ENCODE data around the gene DLGAP1. TPM values are rescaled to one million over a fixed set of nuclear protein-coding genes. Genes with fewer than 3 reads are reported as not detected.

DLGAP1 gene
- total and polyA plus RNA-seq, 2 of the 8 experiments (the other 6 are each of a cell fraction or from before 2014, with no cell fraction given) = 11.8 to 16.9 TPM

DNA sequence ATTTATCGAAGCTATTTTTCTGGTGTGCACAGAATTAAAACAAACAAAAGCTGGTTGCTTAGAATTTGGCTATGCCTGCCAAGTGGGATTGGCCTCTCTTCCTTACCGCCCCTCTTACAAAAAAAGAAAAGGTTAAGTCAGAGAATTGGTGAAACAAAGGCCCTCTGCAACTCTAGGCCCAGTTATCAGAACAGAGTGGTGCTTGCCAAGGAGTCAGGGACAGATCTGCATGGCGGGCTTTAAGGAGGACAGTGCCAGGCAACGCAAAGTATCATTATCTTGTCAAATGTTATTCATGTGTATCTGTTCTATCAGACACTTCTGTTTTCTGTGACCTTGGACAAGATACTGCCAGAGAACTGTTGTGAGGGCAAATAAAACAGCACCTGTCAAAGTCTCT, 926.9 kb downstream of the DLGAP1 start:
- Histone ChIP-seq H2BK120ac (replicated peaks; ENCODE audit: low read depth, low read length) (no peak overlapping the region), H4K5ac (ENCODE audit: insufficient read length, low read depth, low read length) (no peak overlapping the region), H2BK12ac (ENCODE audit: low read depth, low read length) (peak overlapping the region; percentile 5; the same call in 1 of the 2 replicates), H2BK20ac (ENCODE audit: low read length) (peak overlapping the region; percentile 10; the same call in 1 of the 2 replicates), H3K56ac (replicated peaks; ENCODE audit: insufficient read length, low read depth, low read length) (no peak overlapping the region), H4K8ac (ENCODE audit: extremely low read depth, insufficient read depth, low read length) (no peak overlapping the region), H3K27me3 (replicated peaks in 1 of 4; ENCODE audit: control insufficient read depth in 3 of 4, extremely low read depth in 1 of 4, insufficient read depth in 3 of 4, low read length in 3 of 4) (no peaks in the 10 kb centered on the region), H3K79me1 (ENCODE audit: low read depth, low read length) (no peaks in the 10 kb centered on the region), H2AK5ac (ENCODE audit: low read depth, low read length) (no peak overlapping the region), H3K79me2 (ENCODE audit: control insufficient read depth in 1 of 2, insufficient read depth in 2 of 2, low read length in 2 of 2) (no peaks in the 10 kb centered on the region), H3K36me3 (ENCODE audit: control insufficient read depth in 2 of 4, insufficient read depth in 4 of 4, low read length in 3 of 4) (no peaks in the 10 kb centered on the region; a peak in 1 of 8 replicates), H4K91ac (replicated peaks; ENCODE audit: insufficient read length, low read length) (no peak overlapping the region), H2BK5ac (ENCODE audit: low read depth, low read length) (no peak overlapping the region), H3K18ac (ENCODE audit: extremely low read depth, low read length) (no peak overlapping the region), H2BK15ac (ENCODE audit: low read length) (no peak overlapping the region), H2AFZ (ENCODE audit: low read length) (no peak overlapping the region), H3K4ac (replicated peaks; ENCODE audit: insufficient read length, low read depth, low read length) (no peak overlapping the region), H3K9me3 (ENCODE audit: insufficient read depth in 2 of 2, low read depth in 1 of 2, low read length in 1 of 2) (peaks cover 5 to 6% of the 10 kb centered on the region in 2 experiments; a peak in 2 of 4 replicates), H3K27ac (ENCODE audit: low read depth, low read length) (no peak overlapping the region), H3K9ac (replicated peaks in 1 of 4; ENCODE audit: extremely low read depth in 1 of 4, low read depth in 3 of 4, low read length in 3 of 4) (no peak overlapping the region), H3K4me1 (replicated peaks in 1 of 4; ENCODE audit: control insufficient read depth in 3 of 4, insufficient read depth in 4 of 4, low read length in 3 of 4) (peaks cover 7 to 24% (median 18%) of the 10 kb centered on the region in 4 experiments), H3K23me2 (ENCODE audit: low read depth, low read length) (no peaks in the 10 kb centered on the region; the same call in 1 of the 2 replicates), H3K4me2 (ENCODE audit: insufficient read depth in 1 of 2, low read depth in 2 of 2, low read length in 2 of 2) (no peak overlapping the region), H3K14ac (ENCODE audit: insufficient read length) (no peak overlapping the region), H4K20me1 (replicated peaks in 1 of 2; ENCODE audit: control insufficient read depth in 1 of 2, insufficient read depth in 2 of 2, low read length in 2 of 2) (no peaks in the 10 kb centered on the region), H3K4me3 (ENCODE audit: extremely low read depth in 1 of 4, insufficient read depth in 2 of 4, low read depth in 3 of 4, low read length in 4 of 4) (no peak overlapping the region), H3K23ac (ENCODE audit: insufficient read length) (no peak overlapping the region)
- DNase-seq (ENCODE audit: low read depth in 1 of 2, low spot score in 2 of 2) = no peak
- FAIRE-seq = no peak
- ChIA-PET CTCF (ENCODE audit: partially characterized antibody) (interaction anchor here (0.6 to 1.1 kb wide), 2 partner anchors 18 to 150 kb away, joined by 3 read pairs; no protein-coding TSS in a partner anchor), POLR2A (ENCODE audit: partially characterized antibody) (no interaction called here)
- WGBS, 2 experiments (ENCODE audit: extremely low coverage in 1 of 2, insufficient coverage in 1 of 2, insufficient read length in 1 of 2, insufficient replicate concordance in 2 of 2, low coverage in 1 of 2, low lambda C conversion rate in 2 of 2, missing lambda C conversion rate in 1 of 2) = 79% methylated on average over 4 of the region's 4 CpGs; no CpG with 5 or more reads in 1 of the 2 experiments
- TF ChIP-seq TBP (IDR thresholded peaks at IDR 0.05; ENCODE audit: low read depth, low read length) = no peak
- TF ChIP-seq TAF7 (optimal IDR thresholded peaks at IDR 0.05; ENCODE audit: borderline replicate concordance, low read depth, low read length) = no peak
- no peak for TF ChIP-seq SP2 (IDR thresholded peaks at IDR 0.05; ENCODE audit: low read length)
- TF ChIP-seq KDM4A (IDR thresholded peaks at IDR 0.05; ENCODE audit: low read depth, low read length, severe bottlenecking) = no peak
- TF ChIP-seq RNF2 (IDR thresholded peaks at IDR 0.05; ENCODE audit: borderline replicate concordance, low read depth, low read length, missing control alignments, poor library complexity, severe bottlenecking) = no peak
- no peak for TF ChIP-seq EZH2 (IDR thresholded peaks at IDR 0.05; ENCODE audit: low read depth, low read length, severe bottlenecking)
- TF ChIP-seq, protein P1, sequence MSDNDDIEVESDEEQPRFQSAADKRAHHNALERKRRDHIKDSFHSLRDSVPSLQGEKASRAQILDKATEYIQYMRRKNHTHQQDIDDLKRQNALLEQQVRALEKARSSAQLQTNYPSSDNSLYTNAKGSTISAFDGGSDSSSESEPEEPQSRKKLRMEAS (IDR thresholded peaks at IDR 0.05) = no peak
- no peak for TF ChIP-seq CEBPB (IDR thresholded peaks at IDR 0.05; ENCODE audit: low read depth, low read length)
- TF ChIP-seq POU5F1 (IDR thresholded peaks at IDR 0.05; ENCODE audit: low read depth, low read length) = no peak
- TF ChIP-seq SIX5 (IDR thresholded peaks at IDR 0.05; ENCODE audit: low read depth, low read length) = no peak
- TF ChIP-seq HDAC6 (IDR thresholded peaks at IDR 0.05; ENCODE audit: low read depth, low read length) = no peak
